ENCODE measurements around the gene EFHD2.
"Not testable (repeated sequence)": the region's sequence is repeated elsewhere in the genome, so short reads cannot be mapped to it uniquely, and the experiment has no call there.

Gene EFHD2

GRCh38 chr1:15431571-15431948, 21.9 kb downstream of the EFHD2 start:
- no peaks in the 10 kb centered on the region for H3K27me3 Mint-ChIP-seq
- no peaks in the 10 kb centered on the region for H3K9me3 Mint-ChIP-seq
- peak overlapping the region; percentile 90 for H3K27ac Mint-ChIP-seq (ENCODE audit: low read depth)
- no peak overlapping the region for H3K4me3 Mint-ChIP-seq
- peaks cover 6% of the 10 kb centered on the region for H3K4me1 Mint-ChIP-seq
- no peak for ATAC-seq (replicated peaks; ENCODE audit: extremely low read depth, poor library complexity, severe bottlenecking)
- peaks cover 57% of the 10 kb centered on the region for H3K36me3 Mint-ChIP-seq (ENCODE audit: insufficient read depth)
- DNase-seq (ENCODE audit: low spot score in 2 of 2), result no peak

DNA sequence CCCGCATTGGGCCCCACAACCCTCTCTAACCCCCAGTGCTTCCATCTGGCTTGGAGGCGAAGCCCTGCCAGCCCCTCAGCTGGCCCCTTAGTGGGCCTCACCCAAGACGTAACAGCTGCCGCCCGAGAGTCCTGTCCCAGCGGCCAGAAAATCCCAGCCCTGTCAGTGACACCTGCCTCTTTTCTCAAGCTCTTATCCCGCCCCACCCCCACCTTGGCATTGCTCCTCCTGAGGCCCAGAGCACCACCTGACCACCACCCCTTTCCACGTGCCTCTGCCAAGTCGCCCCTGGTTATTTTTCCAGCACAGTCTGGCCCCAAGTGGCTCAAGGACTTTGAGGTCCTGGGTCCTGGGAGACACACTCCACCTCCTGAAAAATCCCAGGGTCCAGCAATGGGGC, 22.6 kb downstream of the EFHD2 start:
- peaks cover 5% of the 10 kb centered on the region for H3K4me1 Mint-ChIP-seq
- no peak for DNase-seq (ENCODE audit: low spot score in 2 of 2)
- peaks cover 52% of the 10 kb centered on the region for H3K36me3 Mint-ChIP-seq (ENCODE audit: insufficient read depth)
- H3K4me3 Mint-ChIP-seq, result no peak overlapping the region
- no peak for ATAC-seq (replicated peaks; ENCODE audit: extremely low read depth, poor library complexity, severe bottlenecking)
- no peaks in the 10 kb centered on the region for H3K27me3 Mint-ChIP-seq
- H3K9me3 Mint-ChIP-seq, result no peaks in the 10 kb centered on the region
- peak overlapping the region; percentile 90 for H3K27ac Mint-ChIP-seq (ENCODE audit: low read depth)

- H3K36me3 Mint-ChIP-seq (ENCODE audit: insufficient read depth), result peaks cover 40% of the 10 kb centered on the region
- no peaks in the 10 kb centered on the region for H3K9me3 Mint-ChIP-seq
- H3K27ac Mint-ChIP-seq (ENCODE audit: low read depth), result peak overlapping the region; percentile 90
- ATAC-seq (replicated peaks; ENCODE audit: extremely low read depth, poor library complexity, severe bottlenecking) (no peak), DNase-seq (ENCODE audit: low spot score in 2 of 2) (no peak)
- no peaks in the 10 kb centered on the region for H3K4me1 Mint-ChIP-seq
- H3K4me3 Mint-ChIP-seq, result no peak overlapping the region
- no peaks in the 10 kb centered on the region for H3K27me3 Mint-ChIP-seq
Observed at GRCh38 chr1:15433471-15433870, 23.8 kb downstream of the EFHD2 start.

GRCh38 chr1:15434739-15435138, 25.1 kb downstream of the EFHD2 start:
- H3K4me3 Mint-ChIP-seq; ATAC-seq (replicated peaks; ENCODE audit: extremely low read depth, poor library complexity, severe bottlenecking); H3K27me3 Mint-ChIP-seq; H3K27ac Mint-ChIP-seq (ENCODE audit: low read depth); H3K4me1 Mint-ChIP-seq; DNase-seq (ENCODE audit: low spot score in 2 of 2); H3K9me3 Mint-ChIP-seq: not testable (repeated sequence)
- H3K36me3 Mint-ChIP-seq (ENCODE audit: insufficient read depth), result peaks cover 29% of the 10 kb centered on the region

DNA sequence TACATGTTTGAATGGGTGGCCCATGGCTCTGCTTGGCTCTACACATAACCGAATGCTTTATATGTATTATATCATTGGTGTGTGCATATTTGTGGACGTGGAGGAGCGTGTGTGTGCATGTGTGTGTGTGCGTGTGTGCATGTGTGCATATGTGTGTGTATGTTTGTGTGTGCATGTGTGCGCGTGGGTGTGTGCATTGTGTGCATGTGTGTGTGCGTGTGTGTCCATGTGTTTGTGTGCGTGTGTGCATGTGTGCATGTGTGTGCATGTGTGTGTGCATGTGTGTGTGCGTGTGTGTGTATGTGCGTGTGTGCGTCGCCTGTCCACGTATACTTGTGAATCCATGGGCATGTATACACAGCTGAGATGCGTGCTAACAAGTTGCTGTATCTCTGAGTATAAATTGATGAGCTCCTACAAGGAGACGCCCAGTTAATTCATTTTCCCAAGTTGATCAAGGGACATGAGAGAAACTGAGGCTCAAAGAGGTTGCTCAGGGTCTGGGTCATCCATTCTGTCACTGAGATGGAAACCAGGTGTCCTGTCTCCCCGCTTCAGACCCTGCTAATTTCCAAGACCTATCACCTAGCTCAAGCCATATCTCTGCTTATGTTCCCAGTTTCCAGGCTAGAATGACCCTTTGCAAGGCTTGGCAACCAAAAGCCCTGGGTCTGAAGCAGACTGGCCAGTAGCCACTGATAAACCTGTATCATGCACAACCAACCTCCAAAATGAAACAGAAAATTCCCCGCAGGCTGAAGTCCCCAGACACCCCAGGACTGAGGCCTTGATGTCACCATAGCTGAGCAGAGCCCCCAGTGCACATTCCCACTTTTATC, 25.8 kb downstream of the EFHD2 start:
- H3K9me3 Mint-ChIP-seq, result no peaks in the 10 kb centered on the region
- H3K4me3 Mint-ChIP-seq, result no peak overlapping the region
- H3K4me1 Mint-ChIP-seq, result no peaks in the 10 kb centered on the region
- ATAC-seq (replicated peaks; ENCODE audit: extremely low read depth, poor library complexity, severe bottlenecking) (no peak), DNase-seq (ENCODE audit: low spot score in 2 of 2) (no peak)
- no peaks in the 10 kb centered on the region for H3K27me3 Mint-ChIP-seq
- H3K27ac Mint-ChIP-seq (ENCODE audit: low read depth), result no peak overlapping the region
- H3K36me3 Mint-ChIP-seq (ENCODE audit: insufficient read depth), result peaks cover 22% of the 10 kb centered on the region

GRCh38 chr1:15436881-15437442, 27.3 kb downstream of the EFHD2 start:
- Mint-ChIP-seq H3K27ac (ENCODE audit: low read depth) (no peak overlapping the region), H3K36me3 (ENCODE audit: insufficient read depth) (peaks cover 13% of the 10 kb centered on the region)
- DNase-seq (ENCODE audit: low spot score in 2 of 2), result no peak

DNA sequence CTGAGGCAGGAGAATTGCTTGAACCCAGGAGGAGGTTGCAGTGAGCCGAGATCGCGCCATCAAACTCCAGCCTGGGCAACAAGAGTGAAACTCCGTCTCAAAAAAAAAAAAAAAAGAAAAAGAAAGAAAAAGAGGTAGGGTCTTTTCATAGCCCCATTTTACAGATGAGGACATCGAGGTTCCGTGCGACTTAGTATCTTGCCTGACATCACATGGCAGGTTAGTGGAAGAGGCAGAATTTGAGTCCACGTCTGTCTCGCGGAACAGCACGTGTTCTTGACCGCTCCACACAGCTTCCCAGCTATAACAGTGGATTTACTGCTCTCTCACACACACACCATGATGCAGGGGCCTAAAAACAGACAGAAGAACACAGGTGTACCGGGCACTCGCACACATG, 29.6 kb downstream of the EFHD2 start:
- Mint-ChIP-seq H3K36me3 (ENCODE audit: insufficient read depth) (peaks cover 4% of the 10 kb centered on the region), H3K27ac (ENCODE audit: low read depth) (no peak overlapping the region), H3K4me3 (no peak overlapping the region), H3K27me3 (peaks cover 14% of the 10 kb centered on the region), H3K4me1 (no peaks in the 10 kb centered on the region), H3K9me3 (no peaks in the 10 kb centered on the region)
- DNase-seq (ENCODE audit: low spot score in 2 of 2), result no peak
- no peak for ATAC-seq (replicated peaks; ENCODE audit: extremely low read depth, poor library complexity, severe bottlenecking)

More at GRCh38 chr1:15436881-15437442, 27.3 kb downstream of the EFHD2 start:
- no peaks in the 10 kb centered on the region for H3K4me1 Mint-ChIP-seq
- ATAC-seq (replicated peaks; ENCODE audit: extremely low read depth, poor library complexity, severe bottlenecking), result no peak
- no peak overlapping the region for H3K4me3 Mint-ChIP-seq
- H3K9me3 Mint-ChIP-seq, result no peaks in the 10 kb centered on the region
- no peaks in the 10 kb centered on the region for H3K27me3 Mint-ChIP-seq

DNA sequence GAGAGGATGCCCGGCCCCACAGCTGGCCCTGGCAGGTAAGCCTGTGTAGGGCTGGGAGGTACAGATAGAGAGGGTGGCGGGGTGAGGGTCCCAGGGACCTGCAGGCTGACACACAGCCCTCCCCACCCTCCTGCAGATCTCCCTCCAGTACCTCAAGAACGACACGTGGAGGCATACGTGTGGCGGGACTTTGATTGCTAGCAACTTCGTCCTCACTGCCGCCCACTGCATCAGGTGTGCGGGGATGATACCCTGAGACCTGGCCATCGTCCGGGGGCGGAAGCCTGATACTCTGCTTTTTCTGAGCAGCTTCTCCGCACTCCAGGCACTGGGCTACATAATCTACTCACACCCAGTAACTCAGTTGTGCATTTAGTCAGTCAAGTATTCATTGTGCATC, 30.7 kb downstream of the EFHD2 start:
- Mint-ChIP-seq H3K27me3 (peaks cover 14% of the 10 kb centered on the region), H3K27ac (ENCODE audit: low read depth) (no peak overlapping the region), H3K9me3 (no peaks in the 10 kb centered on the region), H3K4me1 (no peaks in the 10 kb centered on the region), H3K4me3 (no peak overlapping the region), H3K36me3 (ENCODE audit: insufficient read depth) (no peaks in the 10 kb centered on the region)
- no peak for DNase-seq (ENCODE audit: low spot score in 2 of 2)
- ATAC-seq (replicated peaks; ENCODE audit: extremely low read depth, poor library complexity, severe bottlenecking), result no peak

GRCh38 chr1:15441247-15441646, 31.6 kb downstream of the EFHD2 start:
- Mint-ChIP-seq H3K27me3 (peaks cover 14% of the 10 kb centered on the region), H3K4me3 (no peak overlapping the region), H3K36me3 (ENCODE audit: insufficient read depth) (no peaks in the 10 kb centered on the region), H3K9me3 (no peaks in the 10 kb centered on the region), H3K4me1 (no peaks in the 10 kb centered on the region), H3K27ac (ENCODE audit: low read depth) (no peak overlapping the region)
- DNase-seq (ENCODE audit: low spot score in 2 of 2) (no peak), ATAC-seq (replicated peaks; ENCODE audit: extremely low read depth, poor library complexity, severe bottlenecking) (no peak)

GRCh38 chr1:15442119-15442518, 32.4 kb downstream of the EFHD2 start:
- Mint-ChIP-seq H3K4me3 (no peak overlapping the region), H3K4me1 (no peaks in the 10 kb centered on the region), H3K27ac (ENCODE audit: low read depth) (no peak overlapping the region), H3K36me3 (ENCODE audit: insufficient read depth) (no peaks in the 10 kb centered on the region), H3K9me3 (no peaks in the 10 kb centered on the region), H3K27me3 (peaks cover 18% of the 10 kb centered on the region)
- no peak for DNase-seq (ENCODE audit: low spot score in 2 of 2)
- ATAC-seq (replicated peaks; ENCODE audit: extremely low read depth, poor library complexity, severe bottlenecking), result no peak

GRCh38 chr1:15442759-15443158, 33.1 kb downstream of the EFHD2 start:
- ATAC-seq (replicated peaks; ENCODE audit: extremely low read depth, poor library complexity, severe bottlenecking) (no peak), DNase-seq (ENCODE audit: low spot score in 2 of 2) (no peak)
- no peak overlapping the region for H3K27ac Mint-ChIP-seq (ENCODE audit: low read depth)
- H3K27me3 Mint-ChIP-seq, result peaks cover 24% of the 10 kb centered on the region
- no peaks in the 10 kb centered on the region for H3K4me1 Mint-ChIP-seq
- H3K36me3 Mint-ChIP-seq (ENCODE audit: insufficient read depth), result peaks cover 1% of the 10 kb centered on the region
- H3K4me3 Mint-ChIP-seq, result no peak overlapping the region
- H3K9me3 Mint-ChIP-seq, result no peaks in the 10 kb centered on the region

DNA sequence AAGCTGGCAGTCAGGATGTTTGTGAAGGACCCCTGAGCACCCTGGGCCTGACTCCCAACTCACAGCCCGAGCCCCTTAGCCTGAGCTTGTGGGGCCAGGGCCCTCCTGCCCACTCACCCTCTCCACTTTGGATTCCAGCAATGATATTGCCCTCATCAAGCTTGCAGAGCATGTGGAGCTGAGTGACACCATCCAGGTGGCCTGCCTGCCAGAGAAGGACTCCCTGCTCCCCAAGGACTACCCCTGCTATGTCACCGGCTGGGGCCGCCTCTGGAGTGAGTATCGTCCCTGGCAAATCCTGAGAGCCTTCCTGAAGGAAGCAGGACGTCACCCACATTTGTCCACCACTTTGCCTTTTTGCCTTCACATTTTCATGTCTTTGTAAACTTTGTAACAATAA, 33.6 kb downstream of the EFHD2 start:
- Mint-ChIP-seq H3K36me3 (ENCODE audit: insufficient read depth) (peaks cover 2% of the 10 kb centered on the region), H3K27me3 (peaks cover 24% of the 10 kb centered on the region), H3K4me3 (no peak overlapping the region), H3K9me3 (no peaks in the 10 kb centered on the region), H3K4me1 (no peaks in the 10 kb centered on the region), H3K27ac (ENCODE audit: low read depth) (no peak overlapping the region)
- no peak for ATAC-seq (replicated peaks; ENCODE audit: extremely low read depth, poor library complexity, severe bottlenecking)
- DNase-seq (ENCODE audit: low spot score in 2 of 2), result no peak

Measured in central memory CD8-positive, alpha-beta T cell (primary cell).